ENCODE data around the gene CDH13.

CDH13 gene

DNA sequence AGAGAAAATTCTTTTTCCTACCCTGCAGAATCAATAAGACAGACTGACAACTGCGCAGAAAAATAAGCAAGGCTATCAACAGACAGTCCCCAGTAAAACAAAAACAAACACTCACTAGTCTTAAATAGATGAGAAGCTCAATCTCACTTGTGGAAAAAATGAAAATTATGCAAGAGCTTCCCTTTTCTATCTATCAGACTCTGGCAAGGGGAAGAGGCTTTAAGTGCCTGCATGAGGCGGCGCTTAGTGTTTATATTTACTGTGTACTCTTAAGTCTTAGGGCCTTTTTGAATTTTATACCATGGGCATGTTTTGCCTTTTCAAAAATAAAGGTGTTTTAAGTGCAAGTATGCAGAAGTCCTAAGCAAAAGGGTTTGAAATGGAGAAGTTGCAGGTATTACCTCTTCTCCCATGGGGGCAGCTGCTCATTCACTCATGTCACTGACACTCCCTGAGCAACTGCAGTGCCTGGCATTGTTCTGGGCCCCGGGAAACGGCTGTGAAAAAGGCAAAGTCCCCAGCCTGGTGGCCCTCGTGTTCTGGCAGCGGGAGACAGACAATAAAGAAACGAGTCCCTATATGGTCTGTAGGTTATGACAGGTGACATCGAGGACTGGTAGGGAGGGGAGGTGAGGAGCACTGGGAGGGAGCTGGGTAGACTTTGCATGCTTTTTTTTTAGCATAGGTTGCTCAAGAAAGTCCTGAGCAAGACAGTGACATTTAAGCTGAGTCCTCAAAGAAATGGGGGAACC is 1216.2 kb downstream of the CDH13 start:
- H3K27ac ChIP-seq (ENCODE audit: poor library complexity, severe bottlenecking): no peak overlapping the region
- H3K4me3 ChIP-seq (ENCODE audit: severe bottlenecking): no peak overlapping the region
- ATAC-seq (ENCODE audit: low read depth): no peak
- H3K36me3 ChIP-seq (ENCODE audit: low read depth): no peaks in the 10 kb centered on the region
- no peak for DNase-seq (ENCODE audit: low spot score)
- TF ChIP-seq, protein P1, sequence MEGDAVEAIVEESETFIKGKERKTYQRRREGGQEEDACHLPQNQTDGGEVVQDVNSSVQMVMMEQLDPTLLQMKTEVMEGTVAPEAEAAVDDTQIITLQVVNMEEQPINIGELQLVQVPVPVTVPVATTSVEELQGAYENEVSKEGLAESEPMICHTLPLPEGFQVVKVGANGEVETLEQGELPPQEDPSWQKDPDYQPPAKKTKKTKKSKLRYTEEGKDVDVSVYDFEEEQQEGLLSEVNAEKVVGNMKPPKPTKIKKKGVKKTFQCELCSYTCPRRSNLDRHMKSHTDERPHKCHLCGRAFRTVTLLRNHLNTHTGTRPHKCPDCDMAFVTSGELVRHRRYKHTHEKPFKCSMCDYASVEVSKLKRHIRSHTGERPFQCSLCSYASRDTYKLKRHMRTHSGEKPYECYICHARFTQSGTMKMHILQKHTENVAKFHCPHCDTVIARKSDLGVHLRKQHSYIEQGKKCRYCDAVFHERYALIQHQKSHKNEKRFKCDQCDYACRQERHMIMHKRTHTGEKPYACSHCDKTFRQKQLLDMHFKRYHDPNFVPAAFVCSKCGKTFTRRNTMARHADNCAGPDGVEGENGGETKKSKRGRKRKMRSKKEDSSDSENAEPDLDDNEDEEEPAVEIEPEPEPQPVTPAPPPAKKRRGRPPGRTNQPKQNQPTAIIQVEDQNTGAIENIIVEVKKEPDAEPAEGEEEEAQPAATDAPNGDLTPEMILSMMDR (IDR thresholded peaks at IDR 0.05; ENCODE audit: poor library complexity, severe bottlenecking): no peak
- no peaks in the 10 kb centered on the region for H3K4me1 ChIP-seq (ENCODE audit: insufficient read depth, poor library complexity, severe bottlenecking)
- H3K9me3 ChIP-seq (ENCODE audit: severe bottlenecking): no peaks in the 10 kb centered on the region
- H3K27me3 ChIP-seq (ENCODE audit: insufficient read depth, poor library complexity, severe bottlenecking): no peaks in the 10 kb centered on the region

DNA sequence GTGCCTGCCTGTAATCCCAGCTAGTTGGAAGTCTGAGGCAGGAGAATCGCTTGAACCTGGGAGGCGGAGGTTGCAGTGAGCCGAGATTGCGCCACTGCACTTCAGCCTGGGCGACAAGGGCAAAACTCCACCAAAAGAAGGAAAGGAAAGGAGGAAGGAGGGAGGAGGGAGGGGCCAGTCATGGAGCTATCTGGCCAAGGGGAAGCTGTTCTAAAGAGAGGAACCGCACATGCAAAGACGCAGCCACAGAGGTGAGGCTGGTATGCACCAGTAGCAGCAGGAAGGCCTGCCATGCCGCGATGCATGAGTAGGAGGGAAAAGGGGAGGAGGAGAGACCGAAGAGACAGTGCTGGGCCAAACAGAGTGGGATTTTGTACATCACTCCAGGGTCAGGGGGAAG is 1216.9 kb downstream of the CDH13 start:
- H3K27me3 ChIP-seq (ENCODE audit: insufficient read depth, poor library complexity, severe bottlenecking): no peaks in the 10 kb centered on the region
- H3K9me3 ChIP-seq (ENCODE audit: severe bottlenecking): no peaks in the 10 kb centered on the region
- no peak overlapping the region for H3K4me3 ChIP-seq (ENCODE audit: severe bottlenecking)
- TF ChIP-seq, protein P1 (IDR thresholded peaks at IDR 0.05; ENCODE audit: poor library complexity, severe bottlenecking): no peak
- no peaks in the 10 kb centered on the region for H3K4me1 ChIP-seq (ENCODE audit: insufficient read depth, poor library complexity, severe bottlenecking)
- ATAC-seq (ENCODE audit: low read depth): no peak
- no peak for DNase-seq (ENCODE audit: low spot score)
- H3K27ac ChIP-seq (ENCODE audit: poor library complexity, severe bottlenecking): no peak overlapping the region
- no peaks in the 10 kb centered on the region for H3K36me3 ChIP-seq (ENCODE audit: low read depth)

DNA sequence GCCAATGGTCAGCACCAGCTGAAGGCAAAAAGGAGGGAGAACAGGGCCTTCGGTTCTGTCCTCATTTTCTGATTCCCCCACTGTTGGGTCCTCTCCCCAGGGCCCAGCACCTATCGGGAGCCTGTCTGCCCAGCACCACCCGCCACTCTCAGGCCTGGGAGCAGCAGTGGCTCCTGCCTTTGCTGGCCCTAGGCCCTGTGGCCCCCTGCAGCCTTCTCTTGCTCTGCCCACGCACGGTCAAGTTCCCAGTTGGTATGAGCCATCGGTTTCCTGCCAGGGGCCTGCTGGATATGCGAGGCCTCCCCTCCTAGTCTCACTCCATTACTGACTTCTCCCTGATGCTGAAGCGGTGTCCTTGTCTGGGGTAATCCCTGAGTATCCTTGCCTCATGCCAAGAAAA is 1218.5 kb downstream of the CDH13 start:
- Histone ChIP-seq H3K4me1 (ENCODE audit: insufficient read depth, poor library complexity, severe bottlenecking) (no peaks in the 10 kb centered on the region), H3K4me3 (ENCODE audit: severe bottlenecking) (no peak overlapping the region), H3K36me3 (ENCODE audit: low read depth) (no peaks in the 10 kb centered on the region), H3K27ac (ENCODE audit: poor library complexity, severe bottlenecking) (no peak overlapping the region), H3K27me3 (ENCODE audit: insufficient read depth, poor library complexity, severe bottlenecking) (no peaks in the 10 kb centered on the region), H3K9me3 (ENCODE audit: severe bottlenecking) (no peaks in the 10 kb centered on the region)
- TF ChIP-seq, protein P1 (IDR thresholded peaks at IDR 0.05; ENCODE audit: poor library complexity, severe bottlenecking): no peak
- no peak for DNase-seq (ENCODE audit: low spot score)
- no peak for ATAC-seq (ENCODE audit: low read depth)

DNA sequence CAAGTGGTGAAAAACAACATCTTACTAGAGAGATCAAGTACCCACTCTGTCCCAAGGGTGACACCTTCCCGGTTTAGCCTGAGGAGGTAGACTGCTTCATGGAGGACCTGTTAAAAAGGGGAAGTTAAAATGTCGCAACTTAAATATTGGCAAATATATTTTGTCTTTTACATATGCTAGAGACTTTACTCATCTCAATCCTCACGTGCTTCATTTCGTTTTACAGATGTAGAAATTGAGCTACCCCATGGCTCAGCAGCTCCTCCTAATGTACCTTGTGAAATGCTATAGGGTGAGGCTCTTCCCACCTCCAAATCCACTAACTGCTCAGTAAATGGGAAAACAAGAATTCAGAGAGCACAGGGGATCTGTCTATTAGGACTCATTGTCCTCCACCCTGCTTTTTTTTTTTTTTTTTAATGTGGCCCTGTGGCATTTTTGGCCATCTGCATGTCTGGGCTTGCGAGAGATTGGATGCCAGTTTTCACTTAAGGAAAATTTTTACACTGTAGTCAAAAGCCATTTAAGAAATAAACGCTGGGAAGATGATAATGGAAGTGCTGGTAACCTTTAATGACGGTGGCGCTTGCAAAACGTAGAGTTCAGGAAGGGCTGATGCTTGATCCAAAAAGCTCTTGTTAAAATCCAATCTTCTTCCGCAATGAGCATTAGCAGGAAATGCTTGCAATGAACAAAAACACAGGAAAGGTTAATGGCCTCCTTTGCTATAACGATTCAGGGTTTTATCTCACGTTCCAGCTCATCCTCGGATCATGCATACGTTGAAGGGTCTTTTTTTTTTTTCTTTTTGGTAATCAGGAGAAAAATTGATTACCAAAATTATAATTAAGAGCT is 1220.8 kb downstream of the CDH13 start:
- H3K27me3 ChIP-seq (ENCODE audit: insufficient read depth, poor library complexity, severe bottlenecking): no peaks in the 10 kb centered on the region
- ATAC-seq (ENCODE audit: low read depth) (no peak), DNase-seq (ENCODE audit: low spot score) (no peak)
- no peaks in the 10 kb centered on the region for H3K9me3 ChIP-seq (ENCODE audit: severe bottlenecking)
- TF ChIP-seq, protein P1 (IDR thresholded peaks at IDR 0.05; ENCODE audit: poor library complexity, severe bottlenecking): no peak
- no peaks in the 10 kb centered on the region for H3K4me1 ChIP-seq (ENCODE audit: insufficient read depth, poor library complexity, severe bottlenecking)
- H3K27ac ChIP-seq (ENCODE audit: poor library complexity, severe bottlenecking): no peak overlapping the region
- H3K36me3 ChIP-seq (ENCODE audit: low read depth): no peaks in the 10 kb centered on the region
- H3K4me3 ChIP-seq (ENCODE audit: severe bottlenecking): no peak overlapping the region

Data from RWPE2 (cell line).